GM12878 (cell line): ENCODE data around the gene STIL. TPM values are rescaled to one million over a fixed set of nuclear protein-coding genes. Genes with fewer than 3 reads are reported as not detected.

ENCODE experiments used
- ATAC-seq: fragments of 200-7000 bp; cut with Tn5 transposase; 3 replicates; pipeline ENCODE4 v1.9.1; 2020; ENCODE audit warnings: mild to moderate bottlenecking, moderate library complexity
- BruUV-seq: library from RNA; stranded (reverse); fragments of 400-500 nt; replicated peaks from 2 replicates; lab custom pipeline; 2021; lab: Mats Ljungman, UMichigan
- CTCF ChIA-PET: fragments of 300-600 bp; sonication (Branson Sonifier 250); formaldehyde crosslinking; extraction: SDS; loops from one replicate; lab custom pipeline; 2021; ENCODE audit warnings: inconsistent platforms; lab: Yijun Ruan, JAX
- POLR2A ChIA-PET: fragments of 350-600 bp; formaldehyde crosslinking; extraction: SDS; loops from one replicate; lab custom pipeline; 2021; ENCODE audit warnings: inconsistent platforms; lab: Charles Lee
- RAD21 ChIA-PET: fragments of 300-600 bp; sonication (Branson Sonifier 250); formaldehyde crosslinking; loops from one replicate; lab custom pipeline; 2023; ENCODE audit warnings: antibody characterized with exemption; ENCODE audit not compliant: unreplicated experiment; lab: Charles Lee
- SMC1A ChIA-PET: fragments of 300-600 bp; sonication (Branson Sonifier 250); formaldehyde crosslinking; loops from one replicate; lab custom pipeline; 2023; ENCODE audit not compliant: unreplicated experiment, uncharacterized antibody; lab: Charles Lee
- DNase-seq: peaks from one replicate; pipeline ENCODE4 v3.0.0-alpha.2; 2011; ENCODE audit warnings: low read depth, low spot score
- FAIRE-seq: peaks from 3 replicates; lab custom pipeline; 2011; peaks lifted over from hg19 to GRCh38; lab: Jason Lieb, UNC
- H2AFZ ChIP-seq: 2 replicates; pipeline ENCODE4 v1.6.0; 2011; ENCODE audit warnings: low read depth, low read length, control low read depth; ENCODE audit not compliant: control insufficient read depth
- H3K27ac ChIP-seq: 2 replicates; pipeline ENCODE4 v1.5.1; 2011; ENCODE audit warnings: control low read depth; ENCODE audit not compliant: control insufficient read depth, insufficient read depth
- H3K27me3 ChIP-seq, 2 experiments: replicated peaks in 1 of 2; 2 replicates each; pipeline versions ENCODE4 v1.6.0 to v1.6.1; 2011; ENCODE audit warnings: low read length in 1 of 2; ENCODE audit not compliant: control insufficient read depth in 2 of 2, insufficient read depth in 2 of 2
- H3K36me3 ChIP-seq, 2 experiments: 2 replicates each; pipeline ENCODE4 v1.5.1; 2011; ENCODE audit warnings: low read length in 1 of 2; ENCODE audit not compliant: control insufficient read depth in 2 of 2, insufficient read depth in 2 of 2
- H3K4me1 ChIP-seq: 2 replicates; pipeline ENCODE4 v1.6.1; 2011; ENCODE audit warnings: mild to moderate bottlenecking, low read length, moderate library complexity, mixed read lengths; ENCODE audit not compliant: control insufficient read depth, insufficient read depth
- H3K4me2 ChIP-seq: 2 replicates; pipeline ENCODE4 v1.6.0; 2011; ENCODE audit warnings: control low read depth; ENCODE audit not compliant: control insufficient read depth, insufficient read depth
- H3K4me3 ChIP-seq: fragments of 200-600 bp; sonication (generic); 2 replicates; pipeline ENCODE4 v1.5.1; 2016
- H3K79me2 ChIP-seq: 2 replicates; pipeline ENCODE4 v1.6.0; 2011; ENCODE audit warnings: low read length; ENCODE audit not compliant: control insufficient read depth, insufficient read depth
- H3K9ac ChIP-seq: 2 replicates; pipeline ENCODE4 v1.8.0; 2011; ENCODE audit warnings: low read length, control low read depth, mixed read lengths; ENCODE audit not compliant: control insufficient read depth, insufficient read depth
- H3K9me3 ChIP-seq: replicated peaks from 3 replicates; pipeline ENCODE4 v1.5.1; 2011; ENCODE audit warnings: mild to moderate bottlenecking, low read length; ENCODE audit not compliant: control insufficient read depth, insufficient read depth
- H4K20me1 ChIP-seq: 2 replicates; pipeline ENCODE4 v1.6.0; 2011; ENCODE audit not compliant: control insufficient read depth, insufficient read depth
- BHLHE40 ChIP-seq, 2 experiments: fragments of 450-650 bp in 1 of 2; IDR thresholded peaks; 2 replicates each; pipeline ENCODE4 v1.6.1; 2011 to 2017; ENCODE audit warnings: low read depth in 2 of 2, borderline replicate concordance in 1 of 2, improper control_type of control experiment in 1 of 2, low read length in 1 of 2, mild to moderate bottlenecking in 1 of 2
- HCFC1 ChIP-seq: fragments of 150-350 bp; IDR thresholded peaks from 2 replicates; pipeline ENCODE4 v1.6.1; 2014; ENCODE audit warnings: low read length
- IKZF1 ChIP-seq: fragments of 450-650 bp; conservative IDR thresholded peaks from 2 replicates; pipeline ENCODE4 v1.6.1; 2017; ENCODE audit warnings: antibody characterized with exemption, mild to moderate bottlenecking
- IRF4 ChIP-seq: IDR thresholded peaks from 2 replicates; pipeline ENCODE4 v1.6.1; 2011; ENCODE audit warnings: low read depth, low read length
- NFYA ChIP-seq: IDR thresholded peaks from 2 replicates; pipeline ENCODE4 v1.6.1; 2011; ENCODE audit warnings: low read depth, mild to moderate bottlenecking, low read length, improper control_type of control experiment, borderline replicate concordance
- RAD51 ChIP-seq: fragments of 450-650 bp; IDR thresholded peaks from 2 replicates; pipeline ENCODE4 v1.6.1; 2016; ENCODE audit warnings: moderate library complexity, mild to moderate bottlenecking, inconsistent platforms
- SKIL ChIP-seq: fragments of 450-650 bp; IDR thresholded peaks from 2 replicates; pipeline ENCODE4 v1.6.1; 2017; ENCODE audit warnings: mild to moderate bottlenecking, low read depth, inconsistent platforms; ENCODE audit not compliant: poor library complexity, severe bottlenecking
- SP1 ChIP-seq: IDR thresholded peaks from one replicate; pipeline ENCODE4 v1.6.1; 2011; ENCODE audit warnings: low read depth, low read length
- STAT3 ChIP-seq: IDR thresholded peaks from 2 replicates; pipeline ENCODE4 v1.6.1; 2011; ENCODE audit warnings: low read depth, low read length, improper control_type of control experiment
- ZNF274 ChIP-seq: IDR thresholded peaks from one replicate; pipeline ENCODE4 v1.8.0; 2011; ENCODE audit not compliant: insufficient read length, insufficient read depth
- WGBS: methylation state at CpG from one replicate; pipeline ENCODE4 v1.1.6; 2016; ENCODE audit warnings: low lambda C conversion rate; ENCODE audit not compliant: insufficient replicate concordance, insufficient coverage; ENCODE audit errors: missing lambda C conversion rate; 5-methylcytosine and 5-hydroxymethylcytosine counted together
- in situ Hi-C: fragments of 300-500 bp; cut with MboI; formaldehyde crosslinking; loops from 9 replicates; pipeline ENCODE4 v1.14.3; 2018; ENCODE audit warnings: mixed read lengths
- intact Hi-C: fragments of 100-400 bp; cut with micrococcal nuclease; formaldehyde crosslinking; loops from one replicate; pipeline ENCODE4 v1.14.2; 2022; ENCODE audit not compliant: unreplicated experiment
- polyA plus RNA-seq, 11 experiments: library from polyadenylated mRNA; depleted of rRNA in 4 of 11; unstranded in 6 of 11; stranded (reverse) in 5 of 11; fragments of >200 nt; fragmentation: Nextera tagmentation in 4 of 11; fragmentation: Illumina TruSeq in 1 of 11; extraction: Ambion mirVana in 4 of 11; extraction: Trizol in 1 of 11; gene quantifications; 1 replicate in 1 of 11; 2 replicates in 10 of 11; pipeline versions ENCODE4 v1.2.1 to v1.2.3, GENCODE V29; 2011 to 2016; ENCODE audit warnings: inconsistent platforms in 2 of 11, missing spikeins in 2 of 11, low read depth in 1 of 11
- total RNA-seq, 4 experiments: library from RNA; depleted of rRNA in 3 of 4; stranded (reverse); fragments of >200 nt in 3 of 4; fragmentation: Illumina TruSeq in 1 of 4; extraction: Trizol in 1 of 4; gene quantifications; 2 replicates each; pipeline versions ENCODE4 v1.2.1 to v1.2.3, GENCODE V29; 2013 to 2021
- TF ChIP-seq, protein P1 (sequence below): IDR thresholded peaks from 2 replicates; pipeline ENCODE4 v1.6.1; 2012; ENCODE audit warnings: low read depth, low read length, improper control_type of control experiment
- TF ChIP-seq, protein P2 (sequence below): IDR thresholded peaks from 2 replicates; pipeline ENCODE4 v1.6.1; 2011; ENCODE audit warnings: borderline replicate concordance, low read depth, mild to moderate bottlenecking, moderate library complexity, mixed read lengths, low read length; ENCODE audit not compliant: insufficient read depth; ENCODE audit errors: extremely low read length

Gene STIL
- total and polyA plus RNA-seq, 10 of the 15 experiments (the other 5 are each of a cell fraction or from before 2014, with no cell fraction given) = 6.0 to 35.1 (median 26.5) TPM

DNA sequence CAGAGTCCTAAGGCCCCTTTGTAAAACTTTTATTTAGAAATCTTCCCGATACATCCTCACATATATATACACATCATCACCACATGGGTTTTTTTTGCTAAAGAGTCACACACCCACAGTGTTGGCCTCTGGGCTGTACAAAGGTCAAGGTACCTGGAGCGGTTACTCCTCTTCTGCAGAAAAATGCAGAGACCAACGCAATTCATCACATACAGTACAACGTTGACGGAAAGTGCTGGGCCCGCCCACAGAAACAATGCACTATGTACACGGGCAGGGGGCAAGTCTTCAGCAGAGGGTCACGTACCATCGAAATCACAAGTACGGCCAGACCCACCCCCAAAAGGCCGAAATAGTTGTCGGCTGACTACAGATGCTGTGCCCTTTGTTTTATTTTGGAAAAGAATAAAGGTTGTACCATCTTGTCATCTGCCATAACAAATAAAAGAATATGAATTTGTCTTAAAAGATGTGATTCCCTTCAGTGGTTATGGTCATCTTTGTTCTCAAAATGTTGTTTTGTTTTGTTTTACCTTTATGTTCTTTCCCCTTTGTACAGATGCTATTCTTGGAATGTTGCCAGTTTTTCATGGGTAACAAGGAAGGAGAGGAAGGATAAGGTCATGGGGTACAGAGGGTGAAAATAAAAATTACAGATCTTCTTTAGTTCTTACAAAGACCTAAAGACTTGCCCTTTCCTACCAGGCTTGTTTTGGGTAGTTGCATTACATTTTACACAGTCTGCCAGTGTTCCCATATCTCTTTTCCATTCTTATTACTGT, 97.5 kb downstream of the STIL start:
- FAIRE-seq (no peak), DNase-seq (no peak)
- no TSS peak for BruUV-seq
- TF ChIP-seq SP1 (no peak), STAT3 (no peak), HCFC1 (no peak)
- TF ChIP-seq, protein P1, sequence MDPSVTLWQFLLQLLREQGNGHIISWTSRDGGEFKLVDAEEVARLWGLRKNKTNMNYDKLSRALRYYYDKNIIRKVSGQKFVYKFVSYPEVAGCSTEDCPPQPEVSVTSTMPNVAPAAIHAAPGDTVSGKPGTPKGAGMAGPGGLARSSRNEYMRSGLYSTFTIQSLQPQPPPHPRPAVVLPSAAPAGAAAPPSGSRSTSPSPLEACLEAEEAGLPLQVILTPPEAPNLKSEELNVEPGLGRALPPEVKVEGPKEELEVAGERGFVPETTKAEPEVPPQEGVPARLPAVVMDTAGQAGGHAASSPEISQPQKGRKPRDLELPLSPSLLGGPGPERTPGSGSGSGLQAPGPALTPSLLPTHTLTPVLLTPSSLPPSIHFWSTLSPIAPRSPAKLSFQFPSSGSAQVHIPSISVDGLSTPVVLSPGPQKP = no peak
- TF ChIP-seq, all 136 proteins: peak for 0
- Histone ChIP-seq H3K36me3 (no peaks in the 10 kb centered on the region), H3K27ac (no peak overlapping the region), H3K79me2 (no peaks in the 10 kb centered on the region), H2AFZ (no peak overlapping the region), H3K4me3 (no peak overlapping the region), H3K4me2 (no peak overlapping the region), H4K20me1 (no peaks in the 10 kb centered on the region), H3K4me1 (no peaks in the 10 kb centered on the region; the same call in 1 of the 2 replicates), H3K27me3 (peaks cover 0 to 1% of the 10 kb centered on the region in 2 experiments; a peak in 3 of 4 replicates), H3K9me3 (no peaks in the 10 kb centered on the region), H3K9ac (no peak overlapping the region)
- no peak for ATAC-seq
- ChIA-PET POLR2A (no interaction called here), SMC1A (no interaction called here), RAD21 (no interaction called here), CTCF (interaction anchor here (1.1 kb wide), 1 partner anchor 13 kb away, joined by 3 read pairs; no protein-coding TSS in a partner anchor)
- 43% methylated on average over 12 of the region's 12 CpGs for WGBS
- intact Hi-C loops (no loop called here), in situ Hi-C loops (no loop called here)

DNA sequence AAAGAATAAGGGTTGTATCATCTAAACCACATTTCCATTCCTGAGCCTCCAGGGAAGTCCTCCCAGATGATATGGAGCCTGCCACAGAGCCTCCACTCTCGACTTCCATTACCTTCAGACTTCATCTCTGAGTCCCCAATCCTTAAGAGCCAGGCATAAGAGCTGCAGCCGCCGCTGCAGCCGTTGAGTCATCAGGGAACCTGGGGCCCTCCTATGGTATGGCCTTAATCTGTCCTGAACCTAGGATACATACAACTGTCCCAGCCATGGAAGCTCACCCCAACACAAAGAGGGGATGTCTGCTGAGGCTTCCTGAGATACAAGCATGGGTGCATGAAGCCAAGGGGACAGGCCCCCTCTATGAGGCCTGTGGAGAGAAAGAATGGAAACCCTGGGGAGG, 98.2 kb downstream of the STIL start:
- no peaks in the 10 kb centered on the region for H3K9me3 ChIP-seq
- peaks cover 1 to 2% of the 10 kb centered on the region in 2 experiments; a peak in 3 of 4 replicates for H3K27me3 ChIP-seq
- BruUV-seq = no TSS peak
- 64% methylated on average over 4 of the region's 4 CpGs for WGBS
- SMC1A ChIA-PET = no interaction called here
- no peak overlapping the region for H3K4me3 ChIP-seq
- no peaks in the 10 kb centered on the region for H3K79me2 ChIP-seq
- in situ Hi-C loops (no loop called here), intact Hi-C loops (no loop called here)
- CTCF ChIA-PET = interaction anchor here (1.1 kb wide), 1 partner anchor 13 kb away, joined by 3 read pairs; no protein-coding TSS in a partner anchor
- no peaks in the 10 kb centered on the region for H4K20me1 ChIP-seq
- POLR2A ChIA-PET = no interaction called here
- H2AFZ ChIP-seq = no peak overlapping the region
- no peak overlapping the region for H3K27ac ChIP-seq
- H3K4me2 ChIP-seq = no peak overlapping the region
- DNase-seq (no peak), FAIRE-seq (no peak), ATAC-seq (no peak)
- H3K36me3 ChIP-seq = no peaks in the 10 kb centered on the region
- no peaks in the 10 kb centered on the region; the same call in 1 of the 2 replicates for H3K4me1 ChIP-seq
- no peak overlapping the region for H3K9ac ChIP-seq
- RAD21 ChIA-PET = no interaction called here
- TF ChIP-seq IRF4 (no peak), NFYA (no peak), RAD51 (no peak), IKZF1 (no peak), SKIL (no peak), ZNF274 (no peak), BHLHE40 (IDR thresholded peaks at IDR 0.05; ENCODE audit: borderline replicate concordance in 1 of 2, low read depth in 2 of 2, low read length in 1 of 2) (no peak)
- TF ChIP-seq, protein P2, sequence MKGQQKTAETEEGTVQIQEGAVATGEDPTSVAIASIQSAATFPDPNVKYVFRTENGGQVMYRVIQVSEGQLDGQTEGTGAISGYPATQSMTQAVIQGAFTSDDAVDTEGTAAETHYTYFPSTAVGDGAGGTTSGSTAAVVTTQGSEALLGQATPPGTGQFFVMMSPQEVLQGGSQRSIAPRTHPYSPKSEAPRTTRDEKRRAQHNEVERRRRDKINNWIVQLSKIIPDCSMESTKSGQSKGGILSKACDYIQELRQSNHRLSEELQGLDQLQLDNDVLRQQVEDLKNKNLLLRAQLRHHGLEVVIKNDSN = no peak
